ENCODE data around the gene TGFBR1. TPM values are rescaled to one million over a fixed set of nuclear protein-coding genes. Genes with fewer than 3 reads are reported as not detected.

Gene TGFBR1
- total and polyA plus RNA-seq, 7 experiments from 2014 or later: 18.3 to 95.5 (median 27.8) TPM

- ChIA-PET POLR2A (interaction anchor here (0.8 to 1.1 kb wide), 4 partner anchors 9 to 27 kb away, joined by 3 read pairs; no protein-coding TSS in a partner anchor), CTCF (interaction anchor here (0.9 to 2.0 kb wide), 4 partner anchors 12 to 57 kb away, joined by 3 to 6 read pairs (median 4); no protein-coding TSS in a partner anchor)
- H3K27ac Mint-ChIP-seq: no peak overlapping the region
- H3K36me3 Mint-ChIP-seq: peaks cover 0 to 21% (median 0%) of the 10 kb centered on the region in 5 donors
- no peaks in the 10 kb centered on the region for H3K9me3 ChIP-seq (ENCODE audit: control insufficient read depth in 2 of 3, low read length in 3 of 3)
- H3K27me3 ChIP-seq (ENCODE audit: control insufficient read depth in 2 of 2, insufficient read depth in 2 of 2, low read length in 2 of 2): no peaks in the 10 kb centered on the region
- peaks cover 0 to 9% of the 10 kb centered on the region in 2 donors for H3K4me1 ChIP-seq (ENCODE audit: control insufficient read depth in 2 of 2, insufficient read depth in 2 of 2, low read length in 2 of 2)
- intact Hi-C loops (cut with micrococcal nuclease): no loop called here
- H3K27ac ChIP-seq (ENCODE audit: low read depth, low read length): no peak overlapping the region
- no peaks in the 10 kb centered on the region for H3K9me3 Mint-ChIP-seq
- H3K4me3 Mint-ChIP-seq: no peak overlapping the region
- peaks cover 0 to 13% (median 0%) of the 10 kb centered on the region in 5 donors for H3K27me3 Mint-ChIP-seq
- H3K36me3 ChIP-seq (ENCODE audit: control insufficient read depth in 2 of 3, insufficient read depth in 3 of 3, low read length in 3 of 3): no peaks in the 10 kb centered on the region
- DNase-seq (no peak), ATAC-seq (no peak)
- H3K4me1 Mint-ChIP-seq: peaks cover 15 to 39% (median 24%) of the 10 kb centered on the region in 7 donors
- no peak overlapping the region for H3K4me3 ChIP-seq (ENCODE audit: low read length)
Observed at GRCh38 chr9:99083051-99083450, 21.9 kb upstream of the TGFBR1 start.

GRCh38 chr9:99085949-99086948 is 18.7 kb upstream of the TGFBR1 start:
- H3K4me3 ChIP-seq (ENCODE audit: low read length): no peak overlapping the region

GRCh38 chr9:99087462-99087861 is 17.5 kb upstream of the TGFBR1 start:
- H3K27ac Mint-ChIP-seq: no peak overlapping the region
- H3K4me1 ChIP-seq (ENCODE audit: control insufficient read depth in 2 of 2, insufficient read depth in 2 of 2, low read length in 2 of 2): peaks cover 4 to 15% of the 10 kb centered on the region in 2 donors
- peaks cover 19 to 47% (median 24%) of the 10 kb centered on the region in 7 donors for H3K4me1 Mint-ChIP-seq
- peaks cover 0 to 9% (median 0%) of the 10 kb centered on the region in 5 donors for H3K27me3 Mint-ChIP-seq
- H3K9me3 ChIP-seq (ENCODE audit: control insufficient read depth in 2 of 3, low read length in 3 of 3): peaks cover 0 to 5% (median 0%) of the 10 kb centered on the region in 3 experiments
- no peaks in the 10 kb centered on the region for H3K36me3 ChIP-seq (ENCODE audit: control insufficient read depth in 2 of 3, insufficient read depth in 3 of 3, low read length in 3 of 3)
- no peak overlapping the region for H3K27ac ChIP-seq (ENCODE audit: low read depth, low read length)
- DNase-seq: no peak
- no peaks in the 10 kb centered on the region for H3K27me3 ChIP-seq (ENCODE audit: control insufficient read depth in 2 of 2, insufficient read depth in 2 of 2, low read length in 2 of 2)
- CTCF ChIA-PET: no interaction called here
- peaks cover 0 to 35% (median 0%) of the 10 kb centered on the region in 5 donors for H3K36me3 Mint-ChIP-seq
- intact Hi-C loops (cut with micrococcal nuclease): no loop called here
- peaks cover 0 to 16% (median 2%) of the 10 kb centered on the region in 11 donors for H3K9me3 Mint-ChIP-seq
- H3K4me3 ChIP-seq (ENCODE audit: low read length): no peak overlapping the region
- no peak overlapping the region for H3K4me3 Mint-ChIP-seq
- POLR2A ChIA-PET: no interaction called here
- no peak for ATAC-seq

More at GRCh38 chr9:99085949-99086948, 18.7 kb upstream of the TGFBR1 start:
- Histone ChIP-seq H3K27me3 (ENCODE audit: control insufficient read depth in 2 of 2, insufficient read depth in 2 of 2, low read length in 2 of 2) (no peaks in the 10 kb centered on the region), H3K27ac (ENCODE audit: low read depth, low read length) (no peak overlapping the region), H3K9me3 (ENCODE audit: control insufficient read depth in 2 of 3, low read length in 3 of 3) (peaks cover 0 to 5% (median 0%) of the 10 kb centered on the region in 3 experiments), H3K4me1 (ENCODE audit: control insufficient read depth in 2 of 2, insufficient read depth in 2 of 2, low read length in 2 of 2) (peaks cover 0 to 8% of the 10 kb centered on the region in 2 donors), H3K36me3 (ENCODE audit: control insufficient read depth in 2 of 3, insufficient read depth in 3 of 3, low read length in 3 of 3) (no peaks in the 10 kb centered on the region)
- Mint-ChIP-seq H3K27ac (peak overlapping the region in 1 of 9 donors; percentile 22), H3K4me3 (no peak overlapping the region), H3K36me3 (peaks cover 0 to 32% (median 0%) of the 10 kb centered on the region in 5 donors), H3K4me1 (peaks cover 9 to 41% (median 15%) of the 10 kb centered on the region in 7 donors), H3K27me3 (peaks cover 0 to 11% (median 0%) of the 10 kb centered on the region in 5 donors), H3K9me3 (peaks cover 0 to 13% (median 2%) of the 10 kb centered on the region in 11 donors)
- ChIA-PET POLR2A (no interaction called here), CTCF (no interaction called here)
- ATAC-seq: peak; percentile 78
- DNase-seq: no peak
- intact Hi-C loops (cut with micrococcal nuclease): loop anchor here in 1 of 2 donors (2.0 kb wide), 1 partner anchor 17 kb away; no protein-coding TSS in a partner anchor

- Histone ChIP-seq H3K4me1 (ENCODE audit: control insufficient read depth in 2 of 2, insufficient read depth in 2 of 2, low read length in 2 of 2) (peaks cover 15 to 29% of the 10 kb centered on the region in 2 donors), H3K4me3 (ENCODE audit: low read length) (no peak overlapping the region), H3K36me3 (ENCODE audit: control insufficient read depth in 2 of 3, insufficient read depth in 3 of 3, low read length in 3 of 3) (no peaks in the 10 kb centered on the region), H3K9me3 (ENCODE audit: control insufficient read depth in 2 of 3, low read length in 3 of 3) (peaks cover 0 to 5% (median 0%) of the 10 kb centered on the region in 3 experiments), H3K27ac (ENCODE audit: low read depth, low read length) (no peak overlapping the region), H3K27me3 (ENCODE audit: control insufficient read depth in 2 of 2, insufficient read depth in 2 of 2, low read length in 2 of 2) (no peaks in the 10 kb centered on the region)
- H3K27me3 Mint-ChIP-seq: no peaks in the 10 kb centered on the region
- H3K27ac Mint-ChIP-seq: peak overlapping the region in 1 of 9 donors; percentile 89
- POLR2A ChIA-PET: interaction anchor here (0.6 kb wide), 1 partner anchor 47 kb away, joined by 5 read pairs; no protein-coding TSS in a partner anchor
- intact Hi-C loops (cut with micrococcal nuclease): no loop called here
- peaks cover 0 to 16% (median 2%) of the 10 kb centered on the region in 11 donors for H3K9me3 Mint-ChIP-seq
- ATAC-seq (no peak), DNase-seq (no peak)
- H3K4me1 Mint-ChIP-seq: peaks cover 29 to 65% (median 39%) of the 10 kb centered on the region in 7 donors
- CTCF ChIA-PET: no interaction called here
- H3K36me3 Mint-ChIP-seq: peaks cover 0 to 39% (median 0%) of the 10 kb centered on the region in 5 donors
- H3K4me3 Mint-ChIP-seq: peak overlapping the region in 3 of 10 donors; percentile 14 to 37 (median 30)
Observed at GRCh38 chr9:99090336-99091130, 14.4 kb upstream of the TGFBR1 start.

- Mint-ChIP-seq H3K4me3 (peak overlapping the region in 9 of 10 donors; percentile 11 to 72 (median 61)), H3K4me1 (peaks cover 28 to 74% (median 42%) of the 10 kb centered on the region in 7 donors), H3K9me3 (peaks cover 0 to 19% (median 2%) of the 10 kb centered on the region in 11 donors), H3K27me3 (no peaks in the 10 kb centered on the region), H3K27ac (peak overlapping the region in 6 of 9 donors; percentile 8 to 94 (median 62)), H3K36me3 (peaks cover 0 to 37% (median 0%) of the 10 kb centered on the region in 5 donors)
- H3K27me3 ChIP-seq (ENCODE audit: control insufficient read depth in 2 of 2, insufficient read depth in 2 of 2, low read length in 2 of 2): no peaks in the 10 kb centered on the region
- peak in 1 of 9 donors; percentile 41 for DNase-seq
- H3K4me1 ChIP-seq (ENCODE audit: control insufficient read depth in 2 of 2, insufficient read depth in 2 of 2, low read length in 2 of 2): peaks cover 15 to 22% of the 10 kb centered on the region in 2 donors
- H3K4me3 ChIP-seq (ENCODE audit: low read length): no peak overlapping the region
- peak; percentile 44 for ATAC-seq
- CTCF ChIA-PET: interaction anchor here (0.6 to 1.0 kb wide), 3 partner anchors 21 to 834 kb away, joined by 3 read pairs; no protein-coding TSS in a partner anchor
- no peaks in the 10 kb centered on the region for H3K36me3 ChIP-seq (ENCODE audit: control insufficient read depth in 2 of 3, insufficient read depth in 3 of 3, low read length in 3 of 3)
- no peak overlapping the region for H3K27ac ChIP-seq (ENCODE audit: low read depth, low read length)
- H3K9me3 ChIP-seq (ENCODE audit: control insufficient read depth in 2 of 3, low read length in 3 of 3): peaks cover 0 to 5% (median 0%) of the 10 kb centered on the region in 3 experiments
- POLR2A ChIA-PET: interaction anchor here (0.7 to 1.5 kb wide), 2 partner anchors 11 to 34 kb away, joined by 4 to 5 read pairs; no protein-coding TSS in a partner anchor
- intact Hi-C loops (cut with micrococcal nuclease): loop anchor here (1.0 to 2.0 kb wide), 4 partner anchors 11 to 35 kb away; no protein-coding TSS in a partner anchor
Observed at GRCh38 chr9:99092643-99093491, 12.0 kb upstream of the TGFBR1 start.

Data from naive thymus-derived CD4-positive, alpha-beta T cell (primary cell).